NCI-H446 treated with DMSO at 0.1 percent for 48 hours (cell line): Measurements from ENCODE around the gene CNTNAP2.

Experiments
- DNase-seq: peaks from one replicate; lab custom pipeline; 2025; lab: John Stamatoyannopoulos, UW

Gene CNTNAP2

DNA sequence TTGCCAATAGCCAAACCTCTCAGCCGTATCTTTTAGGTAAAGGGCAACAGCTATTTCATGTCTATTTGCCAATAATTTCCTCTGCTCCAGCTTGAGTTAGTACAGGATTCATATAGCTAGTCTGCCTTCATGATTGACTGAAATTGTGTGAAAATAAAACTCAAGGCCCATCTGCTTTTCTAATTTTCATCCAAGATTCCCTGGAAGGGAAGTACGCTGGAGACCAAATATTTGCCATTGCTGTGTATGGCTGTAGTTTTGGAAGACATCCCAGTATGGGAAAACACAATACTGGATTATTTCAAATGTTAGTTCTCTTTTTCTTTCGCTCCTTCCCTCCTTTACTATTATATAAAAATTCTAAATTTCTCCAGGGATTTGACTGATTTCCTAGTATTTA is 652.4 kb downstream of the CNTNAP2 start:
- DNase-seq, result peak; percentile 98

DNA sequence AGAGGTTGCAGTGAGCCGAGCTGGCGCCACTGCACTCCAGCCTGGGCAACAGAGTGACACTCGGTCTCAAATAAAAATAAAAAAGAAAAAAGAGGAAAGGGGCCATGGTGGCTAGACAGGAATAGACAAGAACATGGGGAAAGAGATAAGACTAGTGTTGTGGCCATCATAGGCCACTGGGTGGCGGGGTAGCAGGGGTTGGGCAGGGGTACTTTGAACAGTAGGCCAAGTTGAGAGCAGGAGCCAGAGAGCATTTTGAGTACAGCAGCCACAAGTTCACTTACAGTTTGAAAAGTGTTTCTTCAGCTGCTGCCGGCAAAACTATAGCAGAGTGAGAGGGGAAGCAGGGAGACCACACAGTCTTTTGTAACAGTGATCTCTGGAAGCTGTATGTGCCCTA is 656.0 kb downstream of the CNTNAP2 start:
- DNase-seq, result no peak

DNA sequence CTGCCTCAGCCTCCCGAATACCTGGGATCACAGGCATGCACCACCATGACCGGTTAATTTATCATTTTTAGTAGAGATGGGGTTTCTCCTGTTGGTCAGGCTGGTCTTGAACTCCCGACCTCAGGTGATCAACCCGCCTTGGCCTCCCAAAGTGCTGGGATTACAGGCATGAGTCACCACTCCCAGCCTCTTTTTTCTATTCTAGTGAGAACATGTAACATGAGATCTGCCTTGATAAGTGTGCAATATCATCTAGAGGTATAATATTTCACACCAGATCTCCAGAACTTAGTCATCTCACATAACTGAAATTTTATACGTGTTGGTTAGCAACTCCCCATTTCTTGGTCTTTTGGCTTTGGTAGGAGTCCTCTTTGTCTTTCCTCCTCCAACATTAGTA is 656.9 kb downstream of the CNTNAP2 start:
- DNase-seq, result no peak

DNA sequence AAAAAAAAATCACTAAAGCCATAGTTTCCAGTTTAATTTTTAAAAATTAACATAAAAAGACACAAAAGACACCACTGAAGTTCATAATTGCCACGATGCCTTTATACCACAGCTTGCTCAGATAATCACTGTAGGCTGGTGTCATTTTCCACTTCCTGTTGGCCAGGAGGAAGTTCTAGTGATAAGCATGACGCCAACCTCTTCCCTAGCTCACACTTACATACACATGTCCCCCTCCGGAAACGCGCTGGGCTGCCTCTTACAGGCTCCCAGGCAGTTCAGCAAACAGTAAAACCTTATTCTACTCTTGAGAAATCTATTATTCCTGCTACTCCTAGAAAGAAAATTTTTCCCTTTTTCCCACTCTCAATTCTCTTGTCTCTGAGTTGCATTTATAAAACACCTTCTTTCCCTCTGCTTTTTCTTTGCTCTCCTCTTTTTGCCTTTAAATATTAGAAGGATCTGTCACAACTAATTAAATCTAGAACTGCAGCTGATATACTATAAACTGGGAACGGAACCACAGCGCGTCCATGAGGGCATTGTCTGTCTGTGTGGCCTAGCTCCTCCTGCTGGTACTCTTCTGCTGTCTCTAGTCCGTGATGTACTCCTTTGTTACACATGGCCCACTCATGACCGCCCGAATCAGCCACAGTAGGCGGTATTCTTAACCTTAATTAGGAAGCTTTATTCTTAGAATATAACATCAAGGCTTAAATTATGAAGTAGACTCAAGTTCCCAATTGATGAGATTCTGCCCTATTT is 664.9 kb downstream of the CNTNAP2 start:
- DNase-seq, result no peak

DNA sequence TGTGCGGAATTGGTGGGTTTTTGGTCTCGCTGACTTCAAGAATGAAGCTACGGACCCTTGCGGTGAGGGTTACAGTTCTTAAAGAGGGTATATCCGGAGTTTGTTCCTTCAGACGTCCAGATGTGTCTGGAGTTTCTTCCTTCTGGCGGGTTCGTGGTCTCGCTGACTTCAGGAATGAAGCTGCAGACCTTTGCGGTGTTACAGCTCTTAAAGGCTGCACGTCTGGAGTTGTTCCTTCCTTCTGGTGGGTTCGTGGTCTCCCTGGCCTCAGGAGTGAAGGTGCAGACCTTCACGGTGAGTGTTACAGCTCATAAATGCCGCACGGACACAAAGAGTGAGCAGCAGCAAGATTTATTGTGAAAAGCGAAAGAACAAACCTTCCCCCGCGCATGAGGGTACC is 670.7 kb downstream of the CNTNAP2 start:
- DNase-seq, result no peak

DNA sequence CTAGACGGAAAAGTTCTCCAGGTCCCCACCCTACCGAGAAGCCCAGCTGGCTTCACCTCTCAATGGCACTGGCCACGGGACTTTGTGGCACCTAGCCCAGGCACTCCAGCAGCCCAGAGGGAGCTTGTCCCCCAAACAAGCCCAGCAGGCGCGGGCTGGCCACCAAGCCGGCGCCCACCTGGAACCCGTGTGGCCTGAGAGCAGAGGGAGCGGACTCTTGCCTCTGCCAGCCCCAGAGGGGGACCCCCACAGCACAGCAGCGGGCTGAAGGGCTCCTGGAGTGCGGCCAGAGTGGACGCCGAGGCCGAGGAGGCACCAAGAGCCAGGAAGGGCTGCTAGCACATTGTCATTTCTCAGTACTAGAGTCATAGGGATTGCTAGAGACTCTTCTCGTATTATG is 671.4 kb downstream of the CNTNAP2 start:
- no peak for DNase-seq

DNA sequence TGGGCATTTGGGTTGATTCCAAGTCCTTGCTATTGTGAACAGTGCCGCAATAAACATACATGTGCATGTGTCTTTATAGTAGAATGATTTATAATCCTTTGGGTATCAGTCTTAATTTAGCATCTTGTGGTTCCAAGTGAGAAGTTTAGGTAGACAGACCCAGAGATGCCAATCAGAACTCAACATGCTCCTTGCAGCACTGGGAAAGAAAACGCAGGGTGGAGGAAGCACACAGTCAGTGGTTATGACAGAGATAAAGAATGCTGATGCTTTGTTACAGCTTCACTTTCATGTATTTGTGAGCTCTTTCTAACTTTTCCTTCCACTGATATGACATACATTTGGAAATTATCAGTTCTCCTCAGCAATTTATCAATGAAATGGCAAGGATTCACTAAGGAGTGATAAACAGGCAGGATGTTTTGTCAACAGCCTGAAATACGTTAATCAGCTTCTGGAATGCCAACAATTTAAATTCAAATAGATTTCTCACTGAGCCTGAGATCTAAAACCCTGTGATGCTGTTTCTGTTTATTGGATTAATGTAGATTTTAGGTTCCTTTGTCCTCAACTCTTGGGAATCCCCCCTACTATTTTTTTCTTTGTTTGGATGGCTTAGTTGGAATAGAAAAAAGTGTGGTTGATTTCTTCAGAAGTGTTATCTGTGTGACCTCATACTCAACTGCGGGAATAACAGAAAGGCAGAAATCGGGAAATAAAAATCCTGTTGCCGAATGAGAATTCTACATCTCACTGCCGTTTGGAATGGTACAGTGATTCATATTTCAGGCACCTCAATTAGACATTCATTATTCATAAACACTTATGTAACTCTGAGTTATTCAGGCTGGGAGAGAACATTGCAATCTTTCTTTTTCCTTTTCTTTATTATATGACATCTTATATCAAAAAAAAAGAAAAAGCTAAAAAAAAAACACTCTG is 675.0 kb downstream of the CNTNAP2 start:
- no peak for DNase-seq

DNA sequence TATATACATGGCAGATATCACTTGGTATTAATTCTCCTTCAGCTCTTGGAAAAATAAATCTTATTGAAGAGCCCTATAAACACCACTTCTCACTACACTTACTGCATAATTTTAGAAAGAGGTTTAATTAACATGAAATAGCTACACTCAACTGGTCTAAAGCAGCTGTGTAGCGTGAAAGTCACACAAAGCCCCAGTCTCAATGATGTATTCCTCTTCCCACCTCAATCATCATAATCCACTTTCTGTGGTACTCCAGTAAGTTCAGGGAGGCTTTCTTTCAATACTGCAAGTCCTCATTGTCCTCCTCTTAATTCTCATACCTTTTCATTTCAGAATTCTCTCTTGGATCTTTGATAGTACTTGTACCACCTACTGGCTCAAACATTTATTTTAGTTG is 688.0 kb downstream of the CNTNAP2 start:
- DNase-seq, result no peak

DNA sequence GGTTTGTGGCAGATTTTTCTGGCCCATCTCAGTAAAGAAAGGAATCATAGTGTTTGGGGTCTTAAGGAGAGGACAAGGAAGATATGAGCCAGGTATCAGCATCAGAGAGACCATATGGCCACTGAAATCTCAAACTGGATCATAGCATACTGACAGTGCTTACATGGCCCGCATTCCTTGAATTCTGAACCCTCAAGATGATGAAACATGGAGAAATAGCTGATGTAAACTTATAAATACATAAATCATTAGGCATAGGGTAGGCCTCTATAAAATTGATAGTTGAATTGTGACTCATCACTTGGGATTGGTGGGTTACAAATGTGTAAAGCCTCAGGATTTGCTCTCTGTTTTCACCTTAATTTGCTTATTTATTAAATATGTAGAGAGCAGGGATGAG is 688.5 kb downstream of the CNTNAP2 start:
- DNase-seq, result no peak

DNA sequence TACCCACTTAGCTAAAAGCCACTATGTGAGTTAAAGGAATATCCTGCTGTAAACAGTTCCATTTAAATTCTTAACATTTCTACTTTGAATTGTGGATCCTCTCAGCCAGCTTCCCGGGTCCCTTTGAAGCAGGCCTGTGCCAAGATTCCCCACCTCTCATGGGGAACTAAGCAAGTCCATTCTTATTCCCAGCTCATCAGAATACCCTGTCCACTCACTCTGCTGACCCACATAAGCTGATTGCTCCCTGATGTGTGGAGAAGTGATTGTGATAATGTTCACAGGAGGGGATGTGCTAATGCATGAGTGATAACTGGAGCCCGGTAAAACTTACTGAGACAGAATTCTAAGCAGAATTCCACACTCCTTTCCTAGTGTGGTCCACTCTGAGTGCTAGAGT is 709.7 kb downstream of the CNTNAP2 start:
- DNase-seq, result no peak

DNA sequence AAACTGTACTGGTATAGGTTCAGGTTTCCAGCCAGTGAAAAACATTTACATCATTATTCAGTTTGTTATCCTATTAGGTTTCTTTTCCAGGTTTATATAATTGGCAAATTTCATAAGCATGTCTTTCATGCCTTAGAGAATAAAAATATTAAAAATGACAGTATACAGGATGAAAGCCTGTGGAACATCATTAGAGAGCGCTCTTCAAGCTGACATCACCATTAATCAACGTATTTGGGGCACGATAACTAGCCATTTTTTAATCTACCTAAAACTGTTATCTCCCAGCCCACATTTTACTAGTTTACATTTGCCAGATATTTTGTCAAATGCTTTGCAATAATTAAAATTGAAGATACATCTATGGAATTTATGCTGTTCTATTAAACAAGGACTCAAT is 714.1 kb downstream of the CNTNAP2 start:
- no peak for DNase-seq

DNA sequence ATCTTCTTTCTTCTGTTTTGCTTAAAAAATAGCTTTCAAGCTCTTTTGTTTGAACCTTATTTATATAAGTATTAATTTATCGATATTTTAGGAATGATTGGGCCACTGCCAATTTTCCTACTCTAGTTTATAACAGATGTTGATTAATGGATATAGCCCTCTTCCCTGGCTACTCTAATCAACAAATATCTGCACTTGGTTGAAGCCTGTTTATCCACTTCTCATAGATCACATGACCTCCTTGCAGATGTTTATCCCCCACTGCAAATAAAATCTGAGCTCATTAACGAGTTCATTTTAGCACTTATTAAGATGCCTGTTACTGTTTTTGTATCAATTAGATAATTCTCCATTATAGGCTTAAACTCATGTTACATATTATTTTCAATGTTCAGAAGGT is 715.3 kb downstream of the CNTNAP2 start:
- DNase-seq, result no peak

DNA sequence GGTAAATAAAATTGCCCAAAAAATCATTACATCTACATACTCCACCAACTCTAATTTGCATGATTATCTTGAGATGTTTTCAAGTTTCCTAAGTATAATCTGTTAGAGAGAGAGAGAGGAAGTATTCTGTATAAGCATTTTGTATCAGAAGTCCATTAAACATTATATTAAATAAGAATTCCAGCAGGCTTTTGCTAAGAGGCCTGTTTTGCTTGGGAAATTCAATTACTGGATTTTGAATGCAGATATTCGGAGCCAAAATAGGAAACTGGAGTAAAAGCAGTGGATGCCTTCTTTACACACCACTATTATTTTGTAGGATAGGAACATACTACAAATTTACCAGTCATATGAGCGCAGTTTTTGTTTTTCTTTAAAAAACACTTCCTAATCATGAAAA is 727.8 kb downstream of the CNTNAP2 start:
- no peak for DNase-seq

DNA sequence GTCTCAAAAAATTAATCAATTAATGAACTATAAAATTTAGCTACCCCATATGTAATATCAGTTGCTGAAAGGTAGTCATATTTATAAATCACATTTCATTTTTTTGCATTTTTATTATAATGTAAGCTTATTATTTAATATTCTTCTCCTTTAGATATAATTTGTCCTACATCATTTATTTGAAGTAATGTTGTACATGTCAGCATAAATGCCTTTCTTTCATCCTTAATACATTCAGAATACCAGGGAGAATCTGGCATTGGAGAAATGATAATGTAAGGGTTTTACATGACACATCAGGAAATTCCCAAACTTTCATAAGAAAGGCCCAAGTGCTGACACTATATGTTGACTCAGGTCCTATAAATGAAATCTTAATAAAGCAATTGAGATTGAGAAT is 742.1 kb downstream of the CNTNAP2 start:
- no peak for DNase-seq

DNA sequence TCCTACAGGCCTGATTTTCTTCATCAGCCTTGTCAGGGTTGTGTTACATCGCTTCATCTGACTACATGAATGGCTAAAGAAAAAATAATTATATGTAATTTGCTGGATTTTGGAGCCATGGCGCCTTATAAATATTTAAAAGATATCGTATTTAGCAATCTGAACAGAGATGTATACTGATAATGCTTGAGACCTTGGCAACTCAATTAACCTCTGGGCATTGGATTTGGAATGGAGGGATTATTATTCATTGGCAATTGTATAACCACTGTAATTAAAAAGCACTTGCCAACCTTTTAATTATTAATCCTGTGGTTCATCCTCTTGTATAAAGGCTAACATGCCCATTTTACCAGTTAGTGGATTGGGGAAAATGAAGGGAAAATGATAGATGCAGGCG is 745.1 kb downstream of the CNTNAP2 start:
- DNase-seq, result no peak

DNA sequence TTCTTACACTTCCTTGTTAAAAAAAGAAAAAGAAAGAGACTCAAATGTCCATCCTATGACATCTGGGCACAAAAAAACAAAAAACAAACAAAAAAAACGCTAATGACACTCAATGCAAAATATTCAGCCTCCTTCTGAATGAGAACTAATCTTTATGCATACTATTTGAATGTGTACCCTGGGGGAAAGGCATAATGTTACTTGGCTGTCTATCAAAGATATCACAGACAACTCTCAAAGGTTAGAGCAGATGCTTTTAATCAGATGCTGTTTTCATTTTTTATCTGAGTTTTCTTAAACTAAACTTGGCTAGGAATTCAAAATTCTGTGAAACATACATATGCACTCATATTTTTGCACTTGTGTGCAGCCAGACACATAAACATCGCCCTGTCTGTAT is 745.8 kb downstream of the CNTNAP2 start:
- DNase-seq, result peak; percentile 64

DNA sequence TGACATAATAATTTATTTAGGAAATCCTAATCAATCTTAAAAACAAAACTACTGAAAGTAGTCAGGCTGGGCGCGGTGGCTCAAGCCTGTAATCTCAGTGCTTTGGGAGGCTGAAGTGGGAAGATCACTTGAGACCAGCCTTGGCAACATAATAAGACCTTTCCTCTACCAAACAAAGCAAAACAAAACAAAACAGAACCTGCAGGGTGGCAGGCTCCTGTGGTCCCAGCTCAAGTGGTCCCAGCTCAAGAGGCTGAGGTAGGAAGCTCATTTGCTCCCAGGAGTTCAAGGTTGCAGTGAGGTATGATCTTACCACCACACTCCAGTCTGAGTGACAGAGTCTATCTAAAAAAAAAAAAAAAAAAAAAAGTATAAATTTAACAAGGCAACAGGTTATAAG is 748.0 kb downstream of the CNTNAP2 start:
- no peak for DNase-seq

DNA sequence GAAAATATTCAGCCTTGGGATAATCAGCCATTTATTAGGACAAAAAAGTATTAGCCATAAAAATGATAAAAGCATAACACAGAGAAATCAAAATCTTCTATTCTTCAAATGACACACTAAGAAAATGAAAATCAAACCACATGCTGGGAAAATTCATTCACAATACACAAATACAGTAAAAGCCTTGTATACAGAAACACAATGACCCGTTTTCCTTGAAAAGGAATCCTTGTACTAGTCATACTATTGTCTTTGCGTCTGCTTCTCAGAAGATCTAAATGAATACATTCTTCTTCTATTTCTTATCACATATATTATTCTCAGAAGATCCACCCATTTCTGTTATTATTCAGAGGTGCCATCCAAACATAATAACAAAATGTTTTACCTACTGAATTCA is 749.1 kb downstream of the CNTNAP2 start:
- DNase-seq, result no peak

DNA sequence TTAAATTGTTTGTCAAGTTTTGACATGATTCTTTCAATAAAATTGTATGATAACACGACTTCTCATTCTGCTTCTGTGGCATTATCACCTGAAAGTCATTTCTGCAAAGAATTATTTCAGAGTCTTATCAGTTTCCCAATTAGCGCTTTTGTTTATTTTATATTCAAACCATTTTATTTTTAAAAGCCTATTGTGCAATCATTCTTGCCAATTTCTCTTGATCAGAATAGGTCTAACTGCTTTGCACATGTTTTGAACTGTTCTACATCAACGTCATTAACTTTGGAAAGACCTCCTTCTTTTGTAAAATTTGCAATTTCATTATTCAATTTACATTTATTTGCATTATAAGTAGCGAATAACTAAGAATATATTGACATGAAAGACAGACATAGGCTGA is 758.1 kb downstream of the CNTNAP2 start:
- DNase-seq, result no peak

DNA sequence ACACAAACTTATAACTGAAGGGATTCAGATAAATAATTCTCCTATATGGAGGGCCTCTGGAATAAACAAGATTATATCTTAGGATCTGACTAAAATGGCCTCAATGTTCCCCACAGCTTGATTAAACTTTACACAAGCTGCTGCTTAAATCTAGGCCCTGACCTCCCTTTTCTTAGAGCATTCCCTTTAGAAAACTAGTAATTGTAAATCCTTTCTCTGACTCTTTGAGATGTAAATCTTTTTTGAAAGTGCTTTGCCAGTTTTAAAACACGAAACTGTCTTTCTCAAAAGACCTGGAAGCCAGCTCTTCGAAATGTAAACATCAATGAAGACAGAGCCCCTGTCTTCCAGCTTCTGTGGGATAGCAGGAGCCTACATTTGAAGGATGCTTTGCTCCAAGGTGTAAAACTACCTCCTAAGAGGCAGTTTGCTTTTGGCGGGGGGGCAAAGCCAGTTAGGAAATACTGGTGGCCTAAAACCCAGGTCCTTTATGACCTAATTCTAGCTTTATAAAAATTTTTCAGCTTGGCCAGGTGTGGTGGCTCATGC is 758.7 kb downstream of the CNTNAP2 start:
- DNase-seq, result no peak

DNA sequence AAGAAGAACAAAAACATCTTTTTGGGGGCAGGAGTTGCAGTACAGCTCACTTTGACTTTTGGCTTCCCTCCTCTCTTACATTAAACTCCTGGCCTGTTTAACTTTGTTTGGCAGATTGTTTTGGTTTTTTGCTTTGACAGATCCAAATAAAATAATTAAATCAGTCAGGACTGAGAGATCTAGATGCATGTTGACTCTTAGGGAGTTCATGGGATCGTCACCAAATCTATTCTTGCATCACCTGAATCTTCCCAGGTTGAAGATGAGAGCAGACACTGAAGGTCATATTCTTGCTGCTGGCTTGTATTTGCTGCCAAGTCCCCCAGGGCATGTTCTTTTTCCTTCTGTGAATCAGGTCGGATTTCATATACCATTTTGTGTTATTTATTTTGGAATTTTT is 759.4 kb downstream of the CNTNAP2 start:
- DNase-seq, result no peak

DNA sequence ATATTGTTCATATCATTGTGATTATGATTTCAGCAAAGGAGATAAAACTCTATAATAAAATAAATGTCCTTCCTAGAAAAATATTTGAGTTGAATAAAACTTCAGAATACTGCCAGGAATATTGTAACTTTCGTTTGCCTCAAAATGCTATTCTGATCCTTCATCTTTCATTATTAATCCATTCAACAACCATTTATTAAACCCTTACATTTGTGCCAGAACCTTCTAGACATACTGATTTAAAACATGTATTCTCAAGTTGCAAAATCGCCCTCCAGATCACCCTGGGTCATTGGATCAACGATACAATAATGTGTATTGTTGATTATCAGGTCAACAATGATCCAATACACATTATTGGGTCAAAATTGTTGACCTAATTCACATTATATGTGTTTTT is 759.8 kb downstream of the CNTNAP2 start:
- DNase-seq, result no peak

DNA sequence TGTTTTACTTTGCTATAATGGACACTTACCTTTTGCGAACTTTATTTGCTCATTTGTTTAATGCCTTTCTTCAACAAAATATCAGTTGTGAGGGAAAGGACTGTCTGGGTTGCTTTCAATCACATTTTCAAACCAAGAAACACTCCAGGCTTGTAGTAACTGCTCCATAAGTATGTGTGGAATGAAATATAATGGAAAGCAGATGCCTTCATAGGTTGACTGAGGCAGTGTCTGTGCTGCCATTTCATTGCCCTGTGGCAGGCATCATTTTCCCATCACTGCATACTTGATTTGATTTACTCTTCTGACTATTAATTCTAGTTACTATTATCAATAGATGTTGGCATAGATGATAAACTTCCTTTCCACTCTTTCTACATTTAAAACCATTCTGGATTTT is 762.3 kb downstream of the CNTNAP2 start:
- DNase-seq, result no peak
